Limb (tissue), 2 donors: ENCODE measurements around the gene MYH13.
"Not testable (repeated sequence)": the region's sequence is repeated elsewhere in the genome, so short reads cannot be mapped to it uniquely, and the experiment has no call there.

ENCODE experiments used
- DNase-seq, 2 donors: peaks; one replicate each; pipeline ENCODE4 v3.0.0-alpha.2; 2016; ENCODE audit errors: extremely low spot score in 2 of 2

Gene MYH13

GRCh38 chr17:10304758-10305300, 68.0 kb downstream of the MYH13 start:
- DNase-seq: no peak

DNA sequence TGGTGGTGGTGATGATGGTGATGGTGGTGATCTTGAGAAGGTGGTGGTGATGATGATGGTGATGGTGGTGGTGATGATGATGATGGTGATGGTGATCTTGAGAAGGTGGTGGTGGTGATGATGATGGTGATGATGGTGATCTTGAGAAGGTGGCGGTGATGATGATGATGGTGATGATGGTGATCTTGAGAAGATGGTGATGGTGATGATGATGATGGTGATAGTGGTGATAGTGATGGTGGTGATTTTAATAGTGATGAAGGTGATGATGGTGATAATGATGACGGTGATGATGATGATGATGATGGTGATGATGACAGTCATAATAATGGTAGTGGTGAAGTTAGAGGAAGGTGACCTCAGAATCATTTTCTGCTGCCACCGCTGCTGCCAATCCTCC, 75.1 kb downstream of the MYH13 start:
- no peak for DNase-seq

GRCh38 chr17:10295728-10296343, 77.0 kb downstream of the MYH13 start:
- DNase-seq: peak; percentile 45 to 53

DNA sequence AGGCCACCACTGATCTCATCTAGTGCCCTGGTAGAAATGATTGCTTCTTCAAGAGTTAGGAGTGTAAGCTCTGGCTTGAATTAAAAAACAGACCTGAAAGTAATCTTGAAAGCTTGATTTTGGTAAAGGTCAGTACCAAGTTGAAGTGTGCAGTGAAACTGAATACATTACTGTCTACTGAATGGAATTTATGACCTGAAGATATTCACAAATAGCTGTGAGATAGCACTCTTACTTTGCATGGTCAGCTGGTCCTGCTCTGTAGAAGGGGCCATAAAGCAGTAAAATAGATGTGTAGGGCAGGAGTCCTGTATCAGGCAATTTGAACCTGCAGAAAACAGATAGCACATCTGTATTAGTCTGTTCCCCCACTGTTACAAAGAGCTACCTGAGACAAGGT, 78.6 kb downstream of the MYH13 start:
- DNase-seq: no peak

- DNase-seq: no peak
Observed at GRCh38 chr17:10292057-10292937, 80.5 kb downstream of the MYH13 start.

DNA sequence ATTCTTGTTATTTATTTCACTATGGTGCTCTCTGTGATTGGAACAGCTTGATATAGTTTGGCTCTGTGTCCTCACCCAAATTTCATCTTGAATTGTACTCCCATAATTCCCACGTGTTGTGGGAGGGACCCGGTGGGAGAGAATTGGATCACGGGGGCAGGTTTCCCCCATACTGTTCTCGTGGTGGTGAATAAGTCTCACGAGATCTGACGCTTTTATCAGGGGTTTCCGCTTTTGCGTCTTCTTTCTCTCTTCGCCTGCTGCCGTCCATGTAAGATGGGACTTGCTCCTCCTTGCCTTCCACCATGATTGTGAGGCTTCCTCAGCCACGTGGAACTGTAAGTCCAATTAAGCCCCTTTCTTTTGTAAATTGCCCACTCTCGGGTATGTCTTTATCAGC, 81.2 kb downstream of the MYH13 start:
- not testable (repeated sequence) for DNase-seq

GRCh38 chr17:10290041-10290440, 82.8 kb downstream of the MYH13 start:
- DNase-seq: no peak

GRCh38 chr17:10286324-10286723, 86.5 kb downstream of the MYH13 start:
- no peak for DNase-seq

- no peak for DNase-seq
Observed at GRCh38 chr17:10285896-10286295, 86.9 kb downstream of the MYH13 start.

DNA sequence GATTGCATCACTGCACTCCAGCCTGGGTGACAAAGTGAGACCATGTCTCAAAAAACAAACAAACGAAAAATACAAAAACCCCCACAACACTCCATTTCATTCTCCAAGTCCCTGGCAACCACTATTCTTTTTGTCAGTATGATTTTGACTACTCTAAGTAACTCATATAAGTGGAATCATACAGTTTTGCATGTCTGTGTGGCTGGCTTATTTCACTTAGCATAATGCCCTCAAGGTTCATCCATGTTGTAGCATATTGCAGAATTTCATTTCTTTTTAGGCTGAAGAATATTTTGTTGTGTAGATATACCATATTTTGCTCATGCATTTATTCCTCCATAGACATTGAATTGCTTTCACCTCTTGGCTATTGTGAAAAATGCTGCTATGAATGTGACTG, 92.7 kb downstream of the MYH13 start:
- DNase-seq: no peak

- no peak for DNase-seq
Observed at GRCh38 chr17:10278218-10278617, 94.6 kb downstream of the MYH13 start.

DNA sequence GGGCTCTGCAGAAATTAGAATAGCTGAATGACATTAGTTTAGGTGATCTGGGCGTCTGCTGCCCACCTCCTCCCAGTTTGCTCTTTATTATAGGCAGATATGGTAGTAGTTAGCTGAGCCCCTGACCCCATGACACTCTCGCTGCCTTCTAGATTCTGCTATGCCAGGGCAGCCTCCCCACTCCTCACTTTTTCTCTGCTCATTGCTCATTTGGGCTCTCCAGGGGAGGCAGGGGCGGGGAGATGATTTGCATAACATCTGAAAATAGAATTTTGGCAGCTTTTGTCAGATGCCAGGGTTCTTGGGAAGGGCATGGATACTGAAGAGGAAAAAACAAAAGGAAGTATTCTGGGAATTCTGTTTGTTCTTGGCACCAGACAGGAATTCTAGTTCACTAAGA, 96.4 kb downstream of the MYH13 start:
- DNase-seq: no peak

- DNase-seq: no peak
Observed at GRCh38 chr17:10275418-10275817, 97.4 kb downstream of the MYH13 start.

DNA sequence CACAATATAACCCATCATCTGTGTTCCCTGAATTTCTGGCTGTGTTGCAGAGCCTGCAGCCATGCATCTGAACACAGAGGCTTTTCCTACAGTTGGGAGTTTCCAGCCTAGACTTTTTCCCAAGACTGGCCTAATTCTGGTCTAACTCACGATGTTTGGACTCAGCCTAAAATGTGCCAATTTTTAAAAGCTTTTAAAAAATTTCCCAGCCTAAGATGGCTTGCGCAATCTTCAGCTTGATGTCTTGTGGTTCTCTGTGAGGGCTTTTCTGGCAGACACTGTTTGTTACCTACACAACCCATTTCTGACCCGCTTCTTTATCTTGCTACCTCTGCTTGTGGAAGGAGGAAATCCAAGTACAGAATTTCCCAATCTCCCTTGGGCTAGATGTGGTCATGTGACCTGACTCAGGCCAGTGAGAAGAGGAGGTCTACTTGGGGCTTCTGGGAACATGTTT, 101.7 kb downstream of the MYH13 start:
- no peak for DNase-seq

GRCh38 chr17:10270258-10270657, 102.5 kb downstream of the MYH13 start:
- DNase-seq: no peak

DNA sequence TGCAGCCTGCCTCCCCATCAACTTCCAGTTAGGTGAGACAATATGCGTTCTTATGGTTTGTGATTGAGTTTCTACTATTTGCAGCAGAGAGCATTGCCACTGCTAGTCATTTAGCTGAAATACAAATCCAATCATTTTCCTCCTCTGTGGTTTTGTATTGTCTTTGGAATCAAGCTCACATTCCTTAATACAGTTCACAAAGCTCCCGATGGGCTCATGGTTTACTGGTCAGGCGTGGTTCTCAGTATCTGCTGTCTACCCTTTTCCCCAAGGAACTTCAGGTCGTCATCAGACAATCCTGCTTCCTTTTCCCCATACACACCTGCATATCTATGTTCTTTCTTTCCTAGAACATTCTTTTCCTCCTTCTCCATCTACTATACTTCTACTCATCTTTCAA, 104.8 kb downstream of the MYH13 start:
- no peak for DNase-seq

DNA sequence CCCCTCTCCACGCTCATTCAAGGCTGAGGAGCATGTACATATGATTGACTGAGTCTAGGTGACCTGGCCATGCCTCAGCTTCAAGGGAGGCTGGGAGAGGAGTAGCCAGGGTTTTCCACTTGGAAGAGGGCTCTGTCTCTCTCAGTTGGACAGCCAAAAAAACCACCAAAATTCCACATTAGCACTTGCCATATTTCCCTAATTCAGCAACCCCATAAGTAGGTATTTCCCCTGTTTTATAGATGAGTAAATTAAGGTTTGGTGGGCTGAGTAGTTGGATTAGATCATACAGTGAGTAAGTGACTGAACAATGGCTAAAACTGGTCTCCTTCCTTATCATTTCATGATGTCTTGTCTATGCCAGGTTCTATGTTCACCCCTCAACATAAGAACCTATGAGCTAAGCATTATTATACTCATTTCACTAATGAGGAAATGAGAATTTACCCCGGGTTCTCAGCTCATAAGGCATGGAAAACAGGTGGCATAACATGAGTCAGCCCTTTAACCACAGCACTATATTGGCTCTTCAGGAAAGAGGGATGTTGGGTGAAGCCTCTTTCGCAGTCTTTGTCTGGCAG, 106.4 kb downstream of the MYH13 start:
- DNase-seq: no peak

DNA sequence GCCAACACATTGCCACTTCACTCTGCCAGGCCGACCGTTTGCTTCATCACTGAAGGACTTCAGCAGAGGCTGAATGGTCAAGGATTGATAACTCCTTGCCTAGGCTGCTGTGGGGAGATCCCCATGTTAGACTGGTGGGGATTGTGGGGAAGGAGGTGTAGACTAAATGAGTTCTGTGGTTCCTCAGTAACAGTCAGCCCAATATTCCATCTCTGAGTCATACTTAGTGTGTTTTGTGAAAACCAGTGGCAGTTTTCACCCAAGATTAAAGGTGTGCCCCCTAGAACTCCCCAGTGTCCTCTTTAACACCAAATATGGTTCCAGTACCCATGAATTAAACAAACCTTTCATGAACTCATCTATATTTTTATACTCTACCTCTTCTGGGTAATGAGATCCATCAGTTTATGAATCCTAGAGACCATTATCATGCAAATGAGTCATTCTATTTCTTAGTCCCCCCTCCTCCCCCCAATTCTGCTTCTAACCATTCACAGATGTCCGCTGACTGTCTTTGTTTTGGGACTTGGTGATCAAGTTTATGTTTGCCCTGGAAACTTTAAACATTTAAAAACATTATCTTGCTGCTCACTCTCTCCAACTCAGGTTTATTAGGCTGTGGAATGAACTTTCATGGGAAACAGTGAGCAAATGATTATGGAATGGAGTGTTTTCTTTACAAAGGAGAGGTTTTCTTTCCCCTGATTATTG, 107.6 kb downstream of the MYH13 start:
- DNase-seq: no peak

GRCh38 chr17:10264051-10264450, 108.8 kb downstream of the MYH13 start:
- DNase-seq: no peak

DNA sequence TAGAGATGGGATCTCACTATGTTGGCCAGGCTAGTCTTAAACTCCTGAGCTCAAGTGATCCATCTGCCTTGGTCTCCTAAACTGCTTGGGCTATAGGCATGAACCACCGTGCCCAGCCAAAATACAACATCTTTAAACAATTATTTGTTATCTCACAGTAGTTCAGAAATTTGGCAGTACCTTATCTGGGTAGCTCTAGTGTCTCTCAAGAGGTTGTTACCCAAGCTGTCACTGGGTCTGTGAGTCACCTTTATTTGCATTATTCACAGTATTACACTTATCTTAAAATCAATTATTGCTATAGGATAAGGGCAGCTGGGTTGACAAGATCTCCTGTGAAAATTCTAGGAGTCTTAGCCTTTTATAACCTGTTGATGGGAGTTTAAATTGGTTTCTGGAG, 110.4 kb downstream of the MYH13 start:
- no peak for DNase-seq

DNA sequence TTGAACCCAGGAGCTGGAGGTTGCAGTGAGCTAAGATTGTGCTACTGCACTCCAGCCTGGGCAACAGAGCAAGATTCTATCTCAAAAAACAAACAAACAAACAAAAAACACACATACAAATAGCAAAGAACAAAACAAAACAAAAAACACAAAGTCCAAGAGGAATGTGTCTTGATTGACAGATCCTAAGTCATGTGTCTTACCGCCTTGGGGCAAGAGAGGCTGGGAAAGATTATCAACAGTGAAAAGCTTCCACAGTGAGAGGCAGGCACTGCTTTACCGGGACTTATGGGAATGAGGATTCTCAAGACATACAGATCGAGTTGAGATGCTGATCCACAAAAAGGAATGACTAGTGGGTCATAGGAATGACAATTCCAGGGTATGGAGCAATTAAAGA, 111.7 kb downstream of the MYH13 start:
- no peak for DNase-seq
